GM20000 (cell line): ENCODE data around the gene SPOCD1.

Experiments
- DNase-seq: peaks from one replicate; pipeline ENCODE4 v3.0.0; 2012; ENCODE audit warnings: low spot score
- CTCF ChIP-seq: IDR thresholded peaks from 2 replicates; pipeline ENCODE4 v1.5.1; 2012; ENCODE audit warnings: mild to moderate bottlenecking, control low read depth; ENCODE audit errors: extremely low read depth, missing control alignments

The SPOCD1 gene

GRCh38 chr1:31781138-31781755 is 34.6 kb downstream of the SPOCD1 start:
- DNase-seq = no peak
- no peak for TF ChIP-seq CTCF

DNA sequence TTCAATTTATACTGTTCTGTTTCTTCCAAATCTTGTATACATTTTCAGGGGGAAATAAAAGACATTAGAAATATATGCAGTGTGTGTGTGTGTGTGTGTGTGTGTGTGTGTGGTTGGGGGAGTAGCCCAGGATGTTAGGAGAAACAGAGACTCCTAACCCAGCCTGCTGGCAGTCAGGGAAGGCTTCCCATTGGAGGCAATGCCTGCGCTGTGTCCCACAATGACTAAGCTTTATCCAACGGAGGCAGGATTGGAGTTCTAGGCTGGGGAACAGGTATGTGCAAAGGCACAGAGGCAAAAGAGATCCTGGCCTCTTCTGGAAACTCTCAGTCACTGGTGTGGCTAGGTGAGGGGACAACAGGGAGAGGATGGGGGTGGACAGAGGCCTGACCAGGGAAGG is 35.2 kb downstream of the SPOCD1 start:
- no peak for DNase-seq
- TF ChIP-seq CTCF = no peak

DNA sequence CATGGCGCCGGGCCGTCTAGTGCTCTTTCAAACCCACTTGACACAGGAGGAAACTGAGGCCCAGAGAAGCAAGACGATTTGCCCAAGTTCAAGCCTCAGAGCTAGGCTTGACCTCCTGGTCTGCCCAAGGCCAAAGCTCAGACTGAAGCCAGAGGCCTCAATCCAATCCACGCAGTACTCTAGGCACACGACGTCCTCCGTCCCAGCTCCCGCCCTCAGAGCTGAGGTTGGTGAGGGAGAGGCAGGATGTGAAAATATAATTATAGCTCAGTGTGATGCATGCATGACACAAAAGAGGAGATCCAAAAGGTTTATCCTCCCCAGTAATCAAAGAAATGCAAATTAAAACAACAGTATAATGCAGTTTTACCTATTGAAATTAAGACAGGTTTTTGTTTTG is 36.1 kb downstream of the SPOCD1 start:
- no peak for DNase-seq
- TF ChIP-seq CTCF = no peak

GRCh38 chr1:31778763-31779488 is 36.9 kb downstream of the SPOCD1 start:
- DNase-seq = no peak
- no peak for TF ChIP-seq CTCF

DNA sequence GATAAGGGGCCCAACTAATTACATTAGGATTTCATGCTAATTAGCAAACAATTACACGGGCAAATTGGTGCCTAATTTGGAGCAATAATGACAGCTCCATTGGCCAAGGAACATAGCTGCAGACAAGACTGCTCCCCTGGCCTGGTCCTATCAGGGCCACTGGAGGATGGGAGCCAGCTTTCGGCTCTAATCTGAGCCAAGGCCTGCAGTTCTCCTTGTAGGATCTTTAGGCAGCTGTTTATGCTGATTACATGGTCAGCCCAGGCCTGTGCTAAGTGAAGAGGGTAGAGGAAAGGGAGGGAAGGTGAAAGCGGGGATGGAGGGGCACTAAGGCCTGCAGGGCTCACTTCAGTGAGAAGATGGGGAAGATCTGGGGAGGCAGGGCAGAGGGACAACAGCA is 39.3 kb downstream of the SPOCD1 start:
- no peak for TF ChIP-seq CTCF
- DNase-seq = no peak

GRCh38 chr1:31776032-31776431 is 39.8 kb downstream of the SPOCD1 start:
- DNase-seq = no peak
- no peak for TF ChIP-seq CTCF

DNA sequence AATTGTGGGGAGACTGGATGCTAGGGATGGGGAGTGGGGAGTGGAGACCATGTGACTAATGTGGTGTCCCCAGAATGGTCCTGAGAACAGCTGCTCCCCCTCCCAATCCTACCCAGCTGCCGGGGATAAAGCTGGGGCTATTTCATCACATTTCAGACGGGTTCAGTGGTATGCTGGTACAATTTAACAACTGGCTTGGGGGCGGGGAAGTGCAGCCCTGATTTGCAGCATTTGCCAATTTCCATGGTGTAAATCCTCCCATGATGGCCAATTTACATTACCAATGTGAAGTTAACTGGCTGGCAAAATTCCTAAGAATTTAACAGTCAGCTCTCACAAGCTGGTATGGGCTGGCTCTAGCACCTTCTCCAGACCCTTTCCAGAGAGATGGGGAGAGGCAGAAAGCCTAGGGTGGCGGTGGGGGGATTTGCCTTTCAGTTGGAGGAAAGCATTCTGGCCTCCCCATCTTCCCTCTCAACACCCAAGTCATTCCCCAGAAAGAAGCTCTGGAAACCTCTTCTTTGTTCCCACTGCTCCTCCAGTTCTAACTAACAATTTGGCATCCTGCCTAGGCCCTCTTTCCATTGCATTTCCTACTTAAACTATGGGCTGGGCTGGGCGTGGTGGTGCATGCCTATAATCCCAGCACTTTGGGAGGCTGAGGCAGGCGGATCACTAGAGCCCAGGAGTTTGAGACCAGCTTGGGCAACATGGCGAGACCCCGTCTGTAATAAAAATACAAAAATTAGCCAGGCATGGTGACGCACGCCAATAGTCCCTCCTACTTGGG is 40.4 kb downstream of the SPOCD1 start:
- no peak for DNase-seq
- no peak for TF ChIP-seq CTCF
